ENCODE data around the gene POTEF.
"Not testable (repeated sequence)": the region's sequence is repeated elsewhere in the genome, so short reads cannot be mapped to it uniquely, and the experiment has no call there.

- TF ChIP-seq EZH2 (IDR thresholded peaks at IDR 0.05; ENCODE audit: borderline replicate concordance, low read depth, low read length, severe bottlenecking); CTCF (IDR thresholded peaks at IDR 0.05; ENCODE audit: borderline replicate concordance, extremely low read depth, low read length, poor library complexity, severe bottlenecking): not testable (repeated sequence)
Observed at GRCh38 chr2:130056336-130056735, 72.7 kb downstream of the POTEF start.

Measured in DND-41 (cell line).